OCI-LY1 (cell line): ENCODE measurements around the gene MZT2A.

Source experiments
- CTCF ChIP-seq: fragments of 200-600 bp; sonication (generic), shearing (Covaris generic); IDR thresholded peaks from 2 replicates; pipeline ENCODE4 v1.5.1; 2017; ENCODE audit warnings: mild to moderate bottlenecking, antibody characterized with exemption, low read length, moderate library complexity, mixed read lengths
- EZH2 ChIP-seq: fragments of 200-600 bp; sonication (generic), shearing (Covaris generic); IDR thresholded peaks from 2 replicates; pipeline ENCODE4 v1.8.0; 2017; ENCODE audit warnings: borderline replicate concordance, mixed run types, mild to moderate bottlenecking, antibody characterized with exemption, low read length, moderate library complexity, mixed read lengths

GRCh38 chr2:131520526-131520925 lies 28.3 kb upstream of the MZT2A start:
- no peak for TF ChIP-seq CTCF
- no peak for TF ChIP-seq EZH2
